Caco-2 (cell line): Measurements from ENCODE around the gene THAP3. TPM values are rescaled to one million over a fixed set of nuclear protein-coding genes. Genes with fewer than 3 reads are reported as not detected.
"Not testable (repeated sequence)": the region's sequence is repeated elsewhere in the genome, so short reads cannot be mapped to it uniquely, and the experiment has no call there.

ENCODE experiments used
- BruUV-seq: library from RNA; stranded (reverse); fragments of 400-500 nt; replicated peaks from 2 replicates; lab custom pipeline; 2021; lab: Mats Ljungman, UMichigan
- CTCF ChIA-PET: fragments of 300-600 bp; sonication (Branson Sonifier 250); formaldehyde crosslinking; loops from one replicate; lab custom pipeline; 2022; ENCODE audit warnings: antibody characterized with exemption; lab: Charles Lee
- POLR2A ChIA-PET: fragments of 300-600 bp; sonication (Branson Sonifier 250); formaldehyde crosslinking; loops from one replicate; lab custom pipeline; 2022; ENCODE audit warnings: antibody characterized with exemption; lab: Charles Lee
- DNase-seq, 2 experiments: peaks; one replicate each; pipeline versions ENCODE4 v3.0.0 to v3.0.0-alpha.2; 2020 to 2022
- H3K27me3 ChIP-seq: replicated peaks from 2 replicates; pipeline ENCODE4 v1.6.0; 2011; ENCODE audit warnings: low read length; ENCODE audit not compliant: control insufficient read depth, insufficient read depth
- H3K36me3 ChIP-seq: 2 replicates; pipeline ENCODE4 v1.5.1; 2011; ENCODE audit warnings: low read length; ENCODE audit not compliant: control insufficient read depth, insufficient read depth
- H3K4me1 ChIP-seq: fragments of 250-450 bp; sonication (Bioruptor Pico); 2 replicates; pipeline ENCODE4 v1.5.1; 2020; ENCODE audit warnings: mild to moderate bottlenecking
- H3K4me3 ChIP-seq: 2 replicates; pipeline ENCODE4 v1.5.1; 2011; ENCODE audit warnings: low read depth, mild to moderate bottlenecking, control low read depth, low read length
- H3K9me3 ChIP-seq: fragments of 250-450 bp; sonication (Bioruptor Pico); 2 replicates; pipeline ENCODE4 v1.5.1; 2020; ENCODE audit warnings: mild to moderate bottlenecking, moderate library complexity
- H3K27ac Mint-ChIP-seq: one replicate; pipeline ENCODE4 v1.8.0; 2022; ENCODE audit warnings: mixed read lengths; ENCODE audit not compliant: unreplicated experiment
- H3K27me3 Mint-ChIP-seq: one replicate; pipeline ENCODE4 v1.8.0; 2022; ENCODE audit warnings: mixed read lengths; ENCODE audit not compliant: insufficient read depth, unreplicated experiment
- H3K36me3 Mint-ChIP-seq: one replicate; pipeline ENCODE4 v1.8.0; 2022; ENCODE audit warnings: mild to moderate bottlenecking, mixed read lengths; ENCODE audit not compliant: insufficient read depth, unreplicated experiment
- H3K4me1 Mint-ChIP-seq: one replicate; pipeline ENCODE4 v1.8.0; 2022; ENCODE audit warnings: low read depth, mixed read lengths; ENCODE audit not compliant: unreplicated experiment
- H3K4me3 Mint-ChIP-seq: one replicate; pipeline ENCODE4 v1.8.0; 2022; ENCODE audit warnings: mild to moderate bottlenecking, moderate library complexity, mixed read lengths; ENCODE audit not compliant: unreplicated experiment
- H3K9me3 Mint-ChIP-seq: one replicate; pipeline ENCODE4 v1.8.0; 2022; ENCODE audit warnings: mixed read lengths; ENCODE audit not compliant: unreplicated experiment
- intact Hi-C: fragments of 100-400 bp; cut with micrococcal nuclease; formaldehyde crosslinking; loops from one replicate; pipeline ENCODE4 v1.10.0; 2022; ENCODE audit not compliant: unreplicated experiment
- total RNA-seq: library from RNA; stranded (reverse); gene quantifications from 2 replicates; pipeline ENCODE4 v1.2.3, GENCODE V29; 2022
- TF ChIP-seq, protein P1 (sequence below), 2 experiments: fragments of 200-600 bp in 1 of 2; IDR thresholded peaks; 1 replicate in 1 of 2; 2 replicates in 1 of 2; pipeline versions ENCODE4 v1.5.1 to v1.8.0; 2011 to 2022; ENCODE audit warnings: antibody characterized with exemption in 1 of 2, control low read depth in 1 of 2, inconsistent platforms in 1 of 2, low read depth in 1 of 2, low read length in 1 of 2, mild to moderate bottlenecking in 1 of 2, moderate library complexity in 1 of 2; ENCODE audit not compliant: insufficient read depth in 1 of 2, severe bottlenecking in 1 of 2, unreplicated experiment in 1 of 2

Gene THAP3
- total RNA-seq, 1 experiment from 2014 or later, result 13.5 TPM

DNA sequence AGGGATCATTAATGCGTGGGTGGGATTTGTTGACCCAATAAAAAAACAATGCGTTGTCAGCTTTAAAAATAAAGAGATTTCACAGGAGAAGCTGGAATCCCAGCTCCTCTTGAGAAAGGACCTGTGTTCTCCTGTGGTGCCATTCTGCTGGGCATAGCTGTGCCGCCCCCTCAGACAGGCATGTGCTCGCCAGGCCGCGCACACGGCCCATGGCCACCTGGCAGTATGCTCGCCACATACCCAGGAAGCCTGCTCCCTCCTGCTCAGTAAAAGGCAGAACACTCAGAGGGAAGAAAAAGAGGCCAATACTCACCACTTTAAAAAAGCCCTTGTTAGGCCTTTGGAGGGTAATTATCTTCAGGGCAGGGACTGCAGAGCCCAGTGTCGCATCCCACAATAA lies 13.1 kb downstream of the THAP3 start:
- H3K4me1 Mint-ChIP-seq, result no peaks in the 10 kb centered on the region
- no peaks in the 10 kb centered on the region for H3K9me3 Mint-ChIP-seq
- no peak overlapping the region for H3K4me3 Mint-ChIP-seq
- DNase-seq, result no peak
- H3K27me3 Mint-ChIP-seq, result no peaks in the 10 kb centered on the region
- H3K27ac Mint-ChIP-seq, result no peak overlapping the region
- Histone ChIP-seq H3K9me3 (no peaks in the 10 kb centered on the region), H3K36me3 (no peaks in the 10 kb centered on the region; the same call in none of the 2 replicates), H3K27me3 (no peaks in the 10 kb centered on the region), H3K4me1 (no peaks in the 10 kb centered on the region), H3K4me3 (no peak overlapping the region)
- intact Hi-C loops, result no loop called here
- TF ChIP-seq, protein P1, sequence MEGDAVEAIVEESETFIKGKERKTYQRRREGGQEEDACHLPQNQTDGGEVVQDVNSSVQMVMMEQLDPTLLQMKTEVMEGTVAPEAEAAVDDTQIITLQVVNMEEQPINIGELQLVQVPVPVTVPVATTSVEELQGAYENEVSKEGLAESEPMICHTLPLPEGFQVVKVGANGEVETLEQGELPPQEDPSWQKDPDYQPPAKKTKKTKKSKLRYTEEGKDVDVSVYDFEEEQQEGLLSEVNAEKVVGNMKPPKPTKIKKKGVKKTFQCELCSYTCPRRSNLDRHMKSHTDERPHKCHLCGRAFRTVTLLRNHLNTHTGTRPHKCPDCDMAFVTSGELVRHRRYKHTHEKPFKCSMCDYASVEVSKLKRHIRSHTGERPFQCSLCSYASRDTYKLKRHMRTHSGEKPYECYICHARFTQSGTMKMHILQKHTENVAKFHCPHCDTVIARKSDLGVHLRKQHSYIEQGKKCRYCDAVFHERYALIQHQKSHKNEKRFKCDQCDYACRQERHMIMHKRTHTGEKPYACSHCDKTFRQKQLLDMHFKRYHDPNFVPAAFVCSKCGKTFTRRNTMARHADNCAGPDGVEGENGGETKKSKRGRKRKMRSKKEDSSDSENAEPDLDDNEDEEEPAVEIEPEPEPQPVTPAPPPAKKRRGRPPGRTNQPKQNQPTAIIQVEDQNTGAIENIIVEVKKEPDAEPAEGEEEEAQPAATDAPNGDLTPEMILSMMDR (IDR thresholded peaks at IDR 0.05; ENCODE audit: insufficient read depth in 1 of 2, low read depth in 1 of 2, low read length in 1 of 2, severe bottlenecking in 1 of 2, unreplicated experiment in 1 of 2), result no peak
- no TSS peak for BruUV-seq
- peaks cover 34% of the 10 kb centered on the region for H3K36me3 Mint-ChIP-seq
- POLR2A ChIA-PET, result no interaction called here
- CTCF ChIA-PET, result interaction anchor here (1.0 kb wide), 1 partner anchor 9 kb away, joined by 5 read pairs; no protein-coding TSS in a partner anchor

DNA sequence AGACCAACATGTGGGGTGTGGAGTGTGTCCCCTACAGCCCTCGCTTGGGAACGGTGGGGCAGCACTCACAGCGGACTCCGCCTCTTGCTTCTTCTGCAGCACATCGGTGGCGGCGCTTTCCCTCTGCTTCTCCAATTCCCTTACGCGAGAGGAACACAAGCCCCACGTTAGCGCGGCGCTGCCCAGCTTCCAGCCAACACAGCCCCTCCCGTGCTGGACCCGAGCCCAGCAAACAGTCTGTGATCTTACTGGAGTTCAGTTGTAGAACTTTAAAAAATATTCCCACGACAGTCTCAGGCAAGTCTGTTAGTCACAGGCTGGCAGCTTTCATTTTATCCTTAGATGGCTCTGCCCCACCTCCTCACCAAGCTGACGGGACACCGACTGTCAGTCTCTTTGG lies 13.6 kb downstream of the THAP3 start:
- H3K4me3 ChIP-seq, result no peak overlapping the region
- intact Hi-C loops, result no loop called here
- POLR2A ChIA-PET, result no interaction called here
- Mint-ChIP-seq H3K9me3 (no peaks in the 10 kb centered on the region), H3K27me3 (no peaks in the 10 kb centered on the region), H3K27ac (no peak overlapping the region), H3K4me1 (no peaks in the 10 kb centered on the region), H3K4me3 (no peak overlapping the region), H3K36me3 (peaks cover 38% of the 10 kb centered on the region)
- no peaks in the 10 kb centered on the region for H3K27me3 ChIP-seq
- DNase-seq, result no peak
- CTCF ChIA-PET, result no interaction called here
- no peaks in the 10 kb centered on the region for H3K9me3 ChIP-seq
- TF ChIP-seq, protein P1 (IDR thresholded peaks at IDR 0.05; ENCODE audit: insufficient read depth in 1 of 2, low read depth in 1 of 2, low read length in 1 of 2, severe bottlenecking in 1 of 2, unreplicated experiment in 1 of 2), result no peak
- H3K36me3 ChIP-seq, result no peaks in the 10 kb centered on the region; the same call in 1 of the 2 replicates
- H3K4me1 ChIP-seq, result no peaks in the 10 kb centered on the region
- no TSS peak for BruUV-seq

DNA sequence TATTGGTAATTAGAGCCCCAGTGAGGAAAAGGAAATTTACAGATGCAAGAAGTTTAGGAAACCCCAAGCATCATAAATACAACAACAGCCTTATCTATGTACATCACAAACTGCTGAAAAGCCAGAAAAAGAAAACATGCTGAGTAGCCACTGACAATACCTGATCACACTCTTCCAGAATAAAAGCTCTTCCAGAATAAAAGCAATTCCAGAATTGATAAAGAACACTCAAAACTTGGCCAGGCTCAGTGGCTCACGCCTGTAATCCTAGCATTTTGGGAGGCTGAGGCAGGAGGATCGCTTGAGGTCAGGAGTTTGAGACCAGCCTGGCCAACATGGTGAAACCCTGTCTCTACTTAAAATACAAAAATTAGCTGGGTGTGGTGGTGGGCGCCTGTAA lies 16.2 kb downstream of the THAP3 start:
- H3K27ac Mint-ChIP-seq, POLR2A ChIA-PET: not testable (repeated sequence)
- CTCF ChIA-PET, result interaction anchor here (0.7 kb wide), 1 partner anchor 18 kb away, joined by 3 read pairs; no protein-coding TSS in a partner anchor

More for the DNA sequence above, 16.2 kb downstream of the THAP3 start:
- intact Hi-C loops, H3K4me1 ChIP-seq, H3K27me3 Mint-ChIP-seq, H3K9me3 ChIP-seq, H3K4me3 Mint-ChIP-seq, BruUV-seq, H3K4me3 ChIP-seq, H3K36me3 ChIP-seq, H3K9me3 Mint-ChIP-seq, DNase-seq, H3K4me1 Mint-ChIP-seq, H3K27me3 ChIP-seq: not testable (repeated sequence)
- H3K36me3 Mint-ChIP-seq, result peaks cover 50% of the 10 kb centered on the region
